Measurements from ENCODE around the gene ADARB2. TPM values are rescaled to one million over a fixed set of nuclear protein-coding genes. Genes with fewer than 3 reads are reported as not detected.

The ADARB2 gene
- total and polyA plus RNA-seq, 2 donors: 0.66 to 2.5 TPM

- Histone ChIP-seq H3K27me3 (ENCODE audit: control insufficient read depth in 2 of 2, insufficient read depth in 1 of 2, low read length in 1 of 2) (peaks cover 0 to 2% of the 10 kb centered on the region in 2 donors), H3K27ac (ENCODE audit: low read depth in 1 of 2, low read length in 1 of 2) (no peak overlapping the region), H3K4me1 (ENCODE audit: control insufficient read depth in 2 of 2, insufficient read depth in 2 of 2, low read length in 2 of 2) (peaks cover 0 to 2% of the 10 kb centered on the region in 2 donors), H3K4me3 (ENCODE audit: low read length in 2 of 2) (no peak overlapping the region), H3K9me3 (ENCODE audit: control insufficient read depth in 2 of 2, insufficient read depth in 1 of 2, low read length in 1 of 2) (peaks cover 0 to 2% of the 10 kb centered on the region in 2 donors), H3K36me3 (ENCODE audit: control insufficient read depth in 2 of 2, insufficient read depth in 2 of 2, low read length in 1 of 2) (no peaks in the 10 kb centered on the region)
- no peak for DNase-seq (ENCODE audit: low read depth in 6 of 9, low spot score in 9 of 9)
- WGBS: 89% methylated on average over 26 of the region's 26 CpGs
Observed at GRCh38 chr10:1204434-1205326, 532.6 kb downstream of the ADARB2 start.

DNA sequence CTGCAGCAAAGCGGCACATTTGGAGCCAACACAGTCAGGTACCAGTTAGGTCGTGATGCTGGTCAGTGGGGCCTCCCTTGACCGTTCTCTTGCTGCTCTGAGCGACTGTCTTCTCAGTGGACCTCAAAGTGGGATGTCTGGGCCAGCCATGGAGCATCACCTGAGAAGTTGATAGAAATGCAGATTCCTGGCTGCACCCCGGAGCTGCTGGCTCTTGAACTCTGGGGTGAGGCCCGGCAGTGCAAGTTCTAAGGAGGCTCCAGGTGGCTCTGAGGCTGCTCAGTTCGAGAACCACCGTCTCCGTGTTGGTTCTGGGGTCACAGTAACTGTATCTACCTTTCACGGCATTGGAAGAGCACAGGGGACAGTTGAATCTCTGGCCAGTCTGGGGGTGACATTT, 533.6 kb downstream of the ADARB2 start:
- peaks cover 0 to 2% of the 10 kb centered on the region in 2 donors for H3K4me1 ChIP-seq (ENCODE audit: control insufficient read depth in 2 of 2, insufficient read depth in 2 of 2, low read length in 2 of 2)
- H3K27ac ChIP-seq (ENCODE audit: low read depth in 1 of 2, low read length in 1 of 2): no peak overlapping the region
- no peaks in the 10 kb centered on the region for H3K36me3 ChIP-seq (ENCODE audit: control insufficient read depth in 2 of 2, insufficient read depth in 2 of 2, low read length in 1 of 2)
- no peaks in the 10 kb centered on the region for H3K9me3 ChIP-seq (ENCODE audit: control insufficient read depth in 2 of 2, insufficient read depth in 1 of 2, low read length in 1 of 2)
- DNase-seq (ENCODE audit: low read depth in 6 of 9, low spot score in 9 of 9): no peak
- no peak overlapping the region for H3K4me3 ChIP-seq (ENCODE audit: low read length in 2 of 2)
- WGBS: 83% methylated on average over 10 of the region's 10 CpGs
- H3K27me3 ChIP-seq (ENCODE audit: control insufficient read depth in 2 of 2, insufficient read depth in 1 of 2, low read length in 1 of 2): peaks cover 0 to 2% of the 10 kb centered on the region in 2 donors

DNA sequence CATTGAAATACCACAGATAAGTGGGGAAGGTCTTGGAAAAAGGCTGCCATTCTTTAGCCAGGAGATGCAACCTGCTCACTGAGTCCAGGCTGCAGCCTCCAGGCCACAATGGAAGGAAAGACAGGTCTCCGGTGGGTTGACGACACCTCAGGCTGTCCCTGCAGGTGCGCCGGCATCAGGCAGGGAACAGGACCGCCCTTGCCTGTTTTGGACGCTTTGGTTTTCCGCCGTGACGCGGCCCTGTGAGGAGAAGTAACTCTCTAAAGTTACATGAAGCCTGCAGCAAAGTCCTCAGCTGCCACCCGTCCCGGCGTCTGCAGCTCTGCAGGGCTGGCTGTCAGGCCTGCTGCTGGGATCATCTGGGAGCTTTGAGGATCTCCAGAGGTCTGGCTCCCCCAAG, 534.1 kb downstream of the ADARB2 start:
- H3K4me1 ChIP-seq (ENCODE audit: control insufficient read depth in 2 of 2, insufficient read depth in 2 of 2, low read length in 2 of 2): peaks cover 0 to 2% of the 10 kb centered on the region in 2 donors
- H3K36me3 ChIP-seq (ENCODE audit: control insufficient read depth in 2 of 2, insufficient read depth in 2 of 2, low read length in 1 of 2): no peaks in the 10 kb centered on the region
- WGBS: 94% methylated on average over 13 of the region's 13 CpGs
- no peak for DNase-seq (ENCODE audit: low read depth in 6 of 9, low spot score in 9 of 9)
- H3K27ac ChIP-seq (ENCODE audit: low read depth in 1 of 2, low read length in 1 of 2): no peak overlapping the region
- H3K4me3 ChIP-seq (ENCODE audit: low read length in 2 of 2): no peak overlapping the region
- no peaks in the 10 kb centered on the region for H3K9me3 ChIP-seq (ENCODE audit: control insufficient read depth in 2 of 2, insufficient read depth in 1 of 2, low read length in 1 of 2)
- H3K27me3 ChIP-seq (ENCODE audit: control insufficient read depth in 2 of 2, insufficient read depth in 1 of 2, low read length in 1 of 2): peaks cover 0 to 4% of the 10 kb centered on the region in 2 donors

DNA sequence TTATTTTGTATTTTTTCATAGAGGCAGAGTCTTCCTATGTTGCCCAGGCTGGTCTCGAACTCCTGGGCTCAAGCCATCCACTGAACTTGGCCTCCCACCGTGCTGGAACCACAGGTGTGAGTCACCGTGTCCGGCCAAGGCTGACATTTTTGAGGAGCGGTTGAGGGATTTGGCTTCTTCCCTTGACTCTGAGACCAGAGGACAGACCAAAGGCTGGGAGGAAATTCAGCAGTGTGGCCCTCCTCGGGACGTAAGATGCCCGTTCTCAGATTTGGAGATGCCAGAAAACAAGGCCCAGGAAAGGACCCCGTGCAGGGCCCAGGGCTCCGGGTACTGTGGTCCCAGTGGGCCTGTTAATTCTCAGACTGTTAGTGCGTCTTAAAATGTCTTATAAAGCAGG, 535.0 kb downstream of the ADARB2 start:
- DNase-seq (ENCODE audit: low read depth in 6 of 9, low spot score in 9 of 9): no peak
- Histone ChIP-seq H3K27ac (ENCODE audit: low read depth in 1 of 2, low read length in 1 of 2) (peak overlapping the region in 1 of 2 donors; percentile 11), H3K9me3 (ENCODE audit: control insufficient read depth in 2 of 2, insufficient read depth in 1 of 2, low read length in 1 of 2) (no peaks in the 10 kb centered on the region), H3K4me1 (ENCODE audit: control insufficient read depth in 2 of 2, insufficient read depth in 2 of 2, low read length in 2 of 2) (peaks cover 0 to 2% of the 10 kb centered on the region in 2 donors), H3K36me3 (ENCODE audit: control insufficient read depth in 2 of 2, insufficient read depth in 2 of 2, low read length in 1 of 2) (no peaks in the 10 kb centered on the region), H3K4me3 (ENCODE audit: low read length in 2 of 2) (no peak overlapping the region), H3K27me3 (ENCODE audit: control insufficient read depth in 2 of 2, insufficient read depth in 1 of 2, low read length in 1 of 2) (peaks cover 0 to 4% of the 10 kb centered on the region in 2 donors)
- WGBS: 93% methylated on average over 11 of the region's 11 CpGs

GRCh38 chr10:1200866-1201807, 536.2 kb downstream of the ADARB2 start:
- Histone ChIP-seq H3K4me3 (ENCODE audit: low read length in 2 of 2) (no peak overlapping the region), H3K27ac (ENCODE audit: low read depth in 1 of 2, low read length in 1 of 2) (no peak overlapping the region), H3K4me1 (ENCODE audit: control insufficient read depth in 2 of 2, insufficient read depth in 2 of 2, low read length in 2 of 2) (peaks cover 0 to 2% of the 10 kb centered on the region in 2 donors), H3K27me3 (ENCODE audit: control insufficient read depth in 2 of 2, insufficient read depth in 1 of 2, low read length in 1 of 2) (peaks cover 0 to 6% of the 10 kb centered on the region in 2 donors), H3K36me3 (ENCODE audit: control insufficient read depth in 2 of 2, insufficient read depth in 2 of 2, low read length in 1 of 2) (no peaks in the 10 kb centered on the region), H3K9me3 (ENCODE audit: control insufficient read depth in 2 of 2, insufficient read depth in 1 of 2, low read length in 1 of 2) (no peaks in the 10 kb centered on the region)
- DNase-seq (ENCODE audit: low read depth in 6 of 9, low spot score in 9 of 9): no peak
- WGBS: 94% methylated on average over 27 of the region's 27 CpGs

DNA sequence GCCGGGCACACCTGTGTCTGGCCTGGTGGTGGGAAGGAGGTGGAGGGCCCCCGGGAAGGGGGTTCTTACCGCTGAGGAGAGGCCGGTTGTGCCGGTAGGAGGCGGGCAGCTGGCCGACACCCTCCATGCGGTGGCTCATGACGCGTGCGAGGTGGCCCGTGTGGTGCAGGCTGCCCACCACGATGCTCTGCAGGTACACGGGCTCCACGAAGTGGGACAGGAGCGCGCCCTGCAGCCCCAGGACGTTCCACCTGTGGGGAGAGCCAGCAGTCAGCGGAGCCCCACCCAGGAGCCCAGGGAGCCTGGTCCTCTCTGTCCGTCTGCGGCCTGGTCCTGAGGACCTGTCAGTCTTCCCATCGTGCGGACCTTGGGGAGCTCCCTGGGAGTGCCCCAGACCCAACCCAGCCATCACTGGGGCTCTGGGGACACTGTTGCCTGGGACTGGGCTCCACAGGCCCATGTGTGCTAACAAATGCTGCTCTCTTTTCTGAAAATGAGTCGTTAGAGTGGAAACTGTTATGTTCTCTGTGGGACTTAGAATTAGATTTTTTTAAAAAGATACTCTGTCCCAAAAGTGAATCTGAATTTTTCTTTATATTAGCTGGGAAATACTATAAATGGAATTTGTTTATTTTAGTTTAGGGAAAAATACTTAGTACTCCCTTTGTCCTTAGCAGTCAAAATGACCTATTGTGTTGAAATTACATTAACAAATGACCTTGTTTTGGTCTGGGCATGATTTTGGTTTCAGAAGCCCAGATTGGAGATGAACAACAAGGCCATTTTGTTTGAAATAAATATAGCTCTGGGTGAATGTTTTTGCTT, 537.2 kb downstream of the ADARB2 start:
- no peak for DNase-seq (ENCODE audit: low read depth in 6 of 9, low spot score in 9 of 9)
- Histone ChIP-seq H3K27ac (ENCODE audit: low read depth in 1 of 2, low read length in 1 of 2) (no peak overlapping the region), H3K27me3 (ENCODE audit: control insufficient read depth in 2 of 2, insufficient read depth in 1 of 2, low read length in 1 of 2) (peaks cover 0 to 10% of the 10 kb centered on the region in 2 donors), H3K4me1 (ENCODE audit: control insufficient read depth in 2 of 2, insufficient read depth in 2 of 2, low read length in 2 of 2) (peaks cover 0 to 2% of the 10 kb centered on the region in 2 donors), H3K4me3 (ENCODE audit: low read length in 2 of 2) (no peak overlapping the region), H3K9me3 (ENCODE audit: control insufficient read depth in 2 of 2, insufficient read depth in 1 of 2, low read length in 1 of 2) (no peaks in the 10 kb centered on the region), H3K36me3 (ENCODE audit: control insufficient read depth in 2 of 2, insufficient read depth in 2 of 2, low read length in 1 of 2) (no peaks in the 10 kb centered on the region)
- 95% methylated on average over 24 of the region's 24 CpGs for WGBS

- Histone ChIP-seq H3K27me3 (ENCODE audit: control insufficient read depth in 2 of 2, insufficient read depth in 1 of 2, low read length in 1 of 2) (peaks cover 0 to 10% of the 10 kb centered on the region in 2 donors), H3K27ac (ENCODE audit: low read depth in 1 of 2, low read length in 1 of 2) (no peak overlapping the region), H3K36me3 (ENCODE audit: control insufficient read depth in 2 of 2, insufficient read depth in 2 of 2, low read length in 1 of 2) (no peaks in the 10 kb centered on the region), H3K9me3 (ENCODE audit: control insufficient read depth in 2 of 2, insufficient read depth in 1 of 2, low read length in 1 of 2) (no peaks in the 10 kb centered on the region), H3K4me3 (ENCODE audit: low read length in 2 of 2) (no peak overlapping the region), H3K4me1 (ENCODE audit: control insufficient read depth in 2 of 2, insufficient read depth in 2 of 2, low read length in 2 of 2) (peaks cover 0 to 2% of the 10 kb centered on the region in 2 donors)
- 85% methylated on average over 17 of the region's 17 CpGs for WGBS
- no peak for DNase-seq (ENCODE audit: low read depth in 6 of 9, low spot score in 9 of 9)
Observed at GRCh38 chr10:1199345-1199673, 538.0 kb downstream of the ADARB2 start.

GRCh38 chr10:1198453-1199344, 538.6 kb downstream of the ADARB2 start:
- peaks cover 0 to 2% of the 10 kb centered on the region in 2 donors for H3K4me1 ChIP-seq (ENCODE audit: control insufficient read depth in 2 of 2, insufficient read depth in 2 of 2, low read length in 2 of 2)
- 79% methylated on average over 20 of the region's 20 CpGs for WGBS
- no peak overlapping the region for H3K4me3 ChIP-seq (ENCODE audit: low read length in 2 of 2)
- no peaks in the 10 kb centered on the region for H3K36me3 ChIP-seq (ENCODE audit: control insufficient read depth in 2 of 2, insufficient read depth in 2 of 2, low read length in 1 of 2)
- no peaks in the 10 kb centered on the region for H3K9me3 ChIP-seq (ENCODE audit: control insufficient read depth in 2 of 2, insufficient read depth in 1 of 2, low read length in 1 of 2)
- H3K27me3 ChIP-seq (ENCODE audit: control insufficient read depth in 2 of 2, insufficient read depth in 1 of 2, low read length in 1 of 2): peaks cover 0 to 10% of the 10 kb centered on the region in 2 donors
- DNase-seq (ENCODE audit: low read depth in 6 of 9, low spot score in 9 of 9): no peak
- H3K27ac ChIP-seq (ENCODE audit: low read depth in 1 of 2, low read length in 1 of 2): no peak overlapping the region

Measured in thymus (tissue), 11 donors.